Progenitor cell of endocrine pancreas (in vitro differentiated cells): ENCODE measurements around the gene PLEKHG4B. TPM values are rescaled to one million over a fixed set of nuclear protein-coding genes. Genes with fewer than 3 reads are reported as not detected.
"Not testable (repeated sequence)": the region's sequence is repeated elsewhere in the genome, so short reads cannot be mapped to it uniquely, and the experiment has no call there.

Source experiments
- DNase-seq: peaks from one replicate; pipeline ENCODE4 v3.0.0; 2021; ENCODE audit warnings: low spot score; ENCODE audit not compliant: unreplicated experiment
- H3K27ac Mint-ChIP-seq: 2 replicates; pipeline ENCODE4 v1.8.0; 2021; ENCODE audit warnings: mild to moderate bottlenecking, moderate library complexity, mixed read lengths
- H3K27me3 Mint-ChIP-seq: 2 replicates; pipeline ENCODE4 v1.8.0; 2021; ENCODE audit warnings: mixed read lengths
- H3K36me3 Mint-ChIP-seq: 2 replicates; pipeline ENCODE4 v1.8.0; 2022; ENCODE audit warnings: mixed read lengths; ENCODE audit not compliant: insufficient read depth
- H3K4me1 Mint-ChIP-seq: 2 replicates; pipeline ENCODE4 v1.8.0; 2021; ENCODE audit warnings: low read depth, mixed read lengths
- H3K4me3 Mint-ChIP-seq: 2 replicates; pipeline ENCODE4 v1.8.0; 2021; ENCODE audit warnings: low read depth, mild to moderate bottlenecking, moderate library complexity, mixed read lengths
- H3K9me3 Mint-ChIP-seq: 2 replicates; pipeline ENCODE4 v1.8.0; 2021; ENCODE audit warnings: low read depth, mixed read lengths
- CTCF ChIP-seq: fragments of 200-600 bp; sonication (generic); IDR thresholded peaks from one replicate; pipeline ENCODE4 v1.5.0; 2021; ENCODE audit warnings: antibody characterized with exemption, mild to moderate bottlenecking; ENCODE audit not compliant: unreplicated experiment
- total RNA-seq: library from RNA; stranded (reverse); gene quantifications from 2 replicates; pipeline ENCODE4 v1.2.1, GENCODE V29; 2021

The PLEKHG4B gene
- total RNA-seq, 1 donor from 2014 or later: 59.5 TPM

- H3K4me3 Mint-ChIP-seq: no peak overlapping the region
- peak; percentile 46 for DNase-seq
- H3K4me1 Mint-ChIP-seq: no peaks in the 10 kb centered on the region
- H3K36me3 Mint-ChIP-seq: no peaks in the 10 kb centered on the region
- no peaks in the 10 kb centered on the region for H3K9me3 Mint-ChIP-seq
- peaks cover 41% of the 10 kb centered on the region for H3K27me3 Mint-ChIP-seq
- no peak overlapping the region for H3K27ac Mint-ChIP-seq
- TF ChIP-seq CTCF: no peak
Measured at GRCh38 chr5:56561-57290, 35.2 kb upstream of the PLEKHG4B start.

GRCh38 chr5:60250-60649 lies 31.7 kb upstream of the PLEKHG4B start:
- H3K4me1 Mint-ChIP-seq, H3K27ac Mint-ChIP-seq, H3K36me3 Mint-ChIP-seq, H3K4me3 Mint-ChIP-seq, DNase-seq, H3K9me3 Mint-ChIP-seq: not testable (repeated sequence)
- H3K27me3 Mint-ChIP-seq: peaks cover 34% of the 10 kb centered on the region

GRCh38 chr5:70440-70839 lies 21.5 kb upstream of the PLEKHG4B start:
- Mint-ChIP-seq H3K4me3 (no peak overlapping the region), H3K27ac (no peak overlapping the region), H3K36me3 (no peaks in the 10 kb centered on the region), H3K9me3 (peaks cover 10% of the 10 kb centered on the region), H3K4me1 (no peaks in the 10 kb centered on the region), H3K27me3 (peaks cover 11% of the 10 kb centered on the region)
- TF ChIP-seq CTCF: no peak
- no peak for DNase-seq

- not testable (repeated sequence) for H3K4me3 Mint-ChIP-seq, H3K4me1 Mint-ChIP-seq, H3K27ac Mint-ChIP-seq, DNase-seq, H3K9me3 Mint-ChIP-seq, H3K36me3 Mint-ChIP-seq
- peaks cover 20% of the 10 kb centered on the region for H3K27me3 Mint-ChIP-seq
Measured at GRCh38 chr5:72316-73180, 19.4 kb upstream of the PLEKHG4B start.

GRCh38 chr5:73181-73447 lies 18.9 kb upstream of the PLEKHG4B start:
- not testable (repeated sequence) for H3K27ac Mint-ChIP-seq, H3K36me3 Mint-ChIP-seq, H3K4me1 Mint-ChIP-seq, DNase-seq, H3K9me3 Mint-ChIP-seq, H3K4me3 Mint-ChIP-seq
- peaks cover 16% of the 10 kb centered on the region for H3K27me3 Mint-ChIP-seq

- Mint-ChIP-seq H3K4me3 (no peak overlapping the region), H3K27me3 (peaks cover 17% of the 10 kb centered on the region), H3K9me3 (no peaks in the 10 kb centered on the region), H3K27ac (peak overlapping the region; percentile 56), H3K4me1 (peaks cover 2% of the 10 kb centered on the region), H3K36me3 (no peaks in the 10 kb centered on the region)
- TF ChIP-seq CTCF: no peak
- no peak for DNase-seq
Measured at GRCh38 chr5:73768-74502, 18.0 kb upstream of the PLEKHG4B start.
